Measurements from ENCODE around the gene FEM1B.

FEM1B gene

GRCh38 chr15:68259883-68260282 is 17.7 kb upstream of the FEM1B start:
- DNase-seq (ENCODE audit: low spot score): no peak

GRCh38 chr15:68261241-68261640 is 16.3 kb upstream of the FEM1B start:
- no peak for DNase-seq (ENCODE audit: low spot score)

DNA sequence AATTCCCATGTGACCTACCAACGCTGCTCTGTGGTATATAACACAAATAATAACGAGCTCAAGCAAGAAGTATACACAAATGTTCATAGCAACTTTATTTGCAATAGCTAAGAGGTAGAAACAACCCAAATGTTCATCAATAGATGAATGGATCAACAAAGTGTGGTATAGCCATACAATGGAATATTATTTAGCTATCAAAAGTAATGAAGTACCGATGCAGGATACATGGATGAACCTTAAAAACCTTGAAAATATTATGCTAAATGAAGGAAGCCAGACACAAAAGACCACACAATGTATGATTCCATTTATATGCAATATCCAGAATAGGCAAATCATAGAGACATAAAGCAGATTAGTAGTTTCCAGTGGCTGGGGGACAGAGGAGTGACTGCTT is 15.6 kb upstream of the FEM1B start:
- no peak for DNase-seq (ENCODE audit: low spot score)

- DNase-seq (ENCODE audit: low spot score): no peak
These were observed 14.8 kb upstream of the FEM1B start for GRCh38 chr15:68262514-68263356.

- DNase-seq (ENCODE audit: low spot score): no peak
These were observed 13.3 kb upstream of the FEM1B start for GRCh38 chr15:68264282-68264681.

GRCh38 chr15:68265081-68265480 is 12.5 kb upstream of the FEM1B start:
- no peak for DNase-seq (ENCODE audit: low spot score)

DNA sequence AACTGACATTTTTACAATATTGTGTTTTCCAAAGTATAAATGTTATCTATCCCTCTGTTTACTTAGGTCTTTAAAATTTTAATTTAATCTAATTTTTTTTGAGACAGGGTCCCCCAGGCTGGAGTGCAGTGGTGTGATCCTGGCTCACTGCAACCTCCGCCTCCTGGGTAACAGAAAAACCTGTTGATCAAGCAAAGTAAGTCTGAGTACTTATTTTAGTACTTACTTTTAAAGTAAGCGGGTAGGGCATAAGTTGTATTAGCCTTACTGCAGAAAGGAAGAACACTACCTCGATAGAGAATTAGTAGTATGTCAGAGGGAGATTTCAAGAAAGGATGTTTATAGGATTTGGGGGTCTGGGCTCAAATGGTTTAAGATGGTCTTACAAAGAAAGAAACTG is 11.9 kb upstream of the FEM1B start:
- DNase-seq (ENCODE audit: low spot score): no peak

DNA sequence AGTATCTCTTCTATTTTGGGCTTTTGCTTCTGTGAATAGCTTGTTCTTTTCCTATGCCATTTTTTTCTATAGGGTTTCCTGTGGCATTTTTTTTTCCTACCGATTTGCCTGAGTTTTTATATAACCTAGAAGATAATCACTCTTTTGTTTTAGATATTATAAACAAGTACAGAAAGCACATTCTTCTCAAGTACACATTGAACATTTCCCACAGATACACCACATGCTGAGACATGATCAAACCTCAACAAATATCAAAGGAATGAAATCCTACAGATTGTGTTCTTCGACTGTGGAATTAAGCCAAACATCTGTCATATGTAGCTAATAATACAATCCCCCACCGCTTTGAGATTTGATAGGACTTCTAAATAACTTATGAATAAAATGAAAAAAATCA is 9.1 kb upstream of the FEM1B start:
- DNase-seq (ENCODE audit: low spot score): no peak

- peak; percentile 76 for DNase-seq (ENCODE audit: low spot score)
These were observed 5.6 kb upstream of the FEM1B start for GRCh38 chr15:68271854-68272471.

DNA sequence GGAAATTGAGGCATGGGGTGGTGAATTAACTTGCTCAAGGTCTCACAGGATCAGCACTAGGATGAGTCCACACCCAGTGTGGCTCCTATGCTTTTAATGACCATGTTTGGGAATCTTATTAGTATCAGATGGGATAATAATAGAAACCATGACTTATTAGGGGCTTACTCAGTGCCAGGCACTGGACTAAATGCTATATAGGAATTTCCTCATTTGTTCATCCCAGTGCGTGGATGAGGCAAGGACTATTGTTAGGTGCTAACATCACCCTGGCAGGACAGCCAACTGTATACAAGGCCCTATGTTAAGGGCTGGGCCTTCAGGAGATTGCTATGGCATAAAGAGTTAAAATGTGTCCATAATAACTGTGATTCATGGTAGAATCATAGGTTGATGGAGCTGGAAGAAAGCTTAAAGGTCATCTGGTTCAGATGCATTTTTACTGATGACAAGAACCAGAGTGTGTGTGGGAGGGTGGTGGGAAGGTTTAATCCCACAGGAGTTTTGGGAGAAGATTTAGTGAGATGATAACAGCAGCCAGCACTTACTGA is 4.7 kb upstream of the FEM1B start:
- peak; percentile 61 for DNase-seq (ENCODE audit: low spot score)

- DNase-seq (ENCODE audit: low spot score): no peak
These were observed 3.2 kb upstream of the FEM1B start for GRCh38 chr15:68274201-68274848.

DNA sequence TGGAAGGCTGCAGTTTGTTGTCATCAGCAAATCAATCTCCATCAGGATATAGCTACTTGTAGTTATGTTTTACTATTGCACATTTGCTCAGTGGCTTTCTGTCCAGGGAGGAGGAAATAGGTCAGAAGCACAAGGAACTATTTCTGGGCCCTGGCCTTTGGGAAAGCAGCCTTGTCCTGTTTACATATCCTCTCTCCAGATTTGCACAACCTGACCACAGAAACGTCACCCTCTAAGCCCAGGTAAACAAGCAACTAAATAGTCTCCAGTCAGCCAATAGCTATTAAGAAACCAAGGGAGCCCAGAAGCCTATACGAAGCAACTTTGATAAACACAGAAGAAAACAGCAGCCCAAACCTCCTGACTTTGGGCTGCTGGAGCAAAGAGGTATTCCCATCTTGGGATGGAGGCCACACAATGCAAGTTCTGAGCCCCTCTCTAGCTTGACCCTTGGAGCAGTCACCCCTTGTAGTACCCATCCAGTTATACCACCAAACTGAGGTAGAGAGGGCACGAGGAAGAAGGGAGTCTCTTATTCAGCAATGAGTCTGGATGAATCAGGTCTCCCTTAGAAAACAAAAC is 2.3 kb upstream of the FEM1B start:
- DNase-seq (ENCODE audit: low spot score): no peak

GRCh38 chr15:68276668-68277067 is 877 bp upstream of the FEM1B start:
- no peak for DNase-seq (ENCODE audit: low spot score)

GRCh38 chr15:68277131-68277602 is 378 bp upstream of the FEM1B start:
- peak; percentile 35 for DNase-seq (ENCODE audit: low spot score)

GRCh38 chr15:68278345-68278594 is 725 bp downstream of the FEM1B start:
- DNase-seq (ENCODE audit: low spot score): peak; percentile 38

- no peak for DNase-seq (ENCODE audit: low spot score)
These were observed 1.3 kb downstream of the FEM1B start for GRCh38 chr15:68278595-68279405.

DNA sequence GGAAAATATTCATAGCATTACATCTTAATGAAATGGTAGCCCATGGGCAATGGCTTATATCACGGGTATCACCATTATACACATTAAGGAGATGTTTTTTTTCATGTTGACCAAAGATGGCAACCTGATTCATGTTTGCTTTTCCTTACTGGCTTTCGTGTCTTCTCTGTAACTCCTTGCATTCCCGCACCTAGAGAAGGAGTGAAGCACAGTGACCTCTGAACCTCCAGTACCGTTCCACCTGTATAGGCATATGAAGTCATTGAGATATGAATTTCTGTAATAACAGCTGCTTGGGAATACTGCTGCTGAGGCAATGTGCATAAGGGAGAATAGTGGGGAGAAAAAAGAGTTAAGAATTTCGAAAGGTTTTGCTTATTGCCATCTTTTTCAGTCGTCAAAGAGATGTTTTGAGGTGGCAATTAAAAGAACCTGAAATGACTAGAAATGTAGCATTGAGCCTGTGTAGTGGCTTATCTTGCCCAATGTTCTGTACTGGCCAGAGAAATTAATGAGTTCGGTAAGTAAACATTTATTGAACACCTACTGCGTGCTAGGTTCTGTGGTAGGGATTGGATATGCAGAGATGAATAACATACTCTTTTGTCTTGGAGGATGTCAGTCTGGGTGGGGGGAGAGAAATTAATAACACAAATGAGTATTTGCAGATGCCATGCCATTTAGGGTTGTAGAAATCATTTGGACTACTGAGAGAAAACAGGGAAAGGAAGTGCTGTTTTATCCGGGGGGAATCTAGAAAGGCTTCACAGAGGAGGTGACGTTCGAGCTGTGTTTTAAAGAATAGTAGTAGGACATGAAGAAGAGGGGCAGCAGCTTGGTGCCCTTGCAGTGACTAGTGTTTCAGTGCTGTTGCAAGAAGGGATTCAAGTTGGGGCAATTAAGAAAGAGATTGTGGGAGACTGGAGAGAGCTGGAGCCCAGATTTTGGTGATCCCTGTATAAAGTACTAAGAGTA is 2.5 kb downstream of the FEM1B start:
- DNase-seq (ENCODE audit: low spot score): no peak

DNA sequence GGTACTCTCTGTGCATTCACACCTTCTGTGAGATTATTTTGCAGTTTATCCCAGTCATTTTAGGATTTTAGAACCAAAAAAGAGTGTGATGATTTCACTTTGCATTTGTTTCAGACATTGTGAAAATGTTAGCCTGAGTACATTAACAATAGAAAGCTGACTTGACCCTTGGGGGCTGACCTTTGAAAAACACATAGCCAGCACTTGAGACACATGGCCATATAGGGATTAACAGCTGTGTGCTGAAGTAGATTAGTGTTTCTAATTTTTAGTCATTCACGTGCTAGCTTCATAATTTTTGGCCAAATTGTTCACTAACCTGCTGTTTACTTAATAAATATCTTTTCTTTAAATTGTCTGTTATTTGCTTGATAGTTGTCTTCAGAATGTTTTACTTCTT is 3.5 kb downstream of the FEM1B start:
- no peak for DNase-seq (ENCODE audit: low spot score)

DNA sequence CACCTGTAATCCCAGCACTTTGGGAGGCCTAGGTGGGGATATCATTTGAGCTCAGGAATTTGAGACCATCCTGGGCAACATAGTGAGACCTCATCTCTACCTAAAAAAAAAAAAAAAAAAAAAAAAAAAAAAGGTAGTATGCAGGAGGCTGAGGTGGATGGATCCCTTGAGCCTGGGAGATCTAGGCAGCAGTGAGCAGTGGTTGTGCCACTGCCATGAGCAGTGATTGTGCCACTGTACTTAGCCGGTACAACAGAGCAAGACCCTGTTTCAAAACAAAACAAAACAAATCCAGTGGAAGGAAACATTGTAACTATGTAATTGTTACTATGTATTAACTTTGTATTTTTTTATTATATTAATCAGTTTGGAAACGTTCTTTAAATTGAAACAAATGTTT is 5.9 kb downstream of the FEM1B start:
- DNase-seq (ENCODE audit: low spot score): no peak

DNA sequence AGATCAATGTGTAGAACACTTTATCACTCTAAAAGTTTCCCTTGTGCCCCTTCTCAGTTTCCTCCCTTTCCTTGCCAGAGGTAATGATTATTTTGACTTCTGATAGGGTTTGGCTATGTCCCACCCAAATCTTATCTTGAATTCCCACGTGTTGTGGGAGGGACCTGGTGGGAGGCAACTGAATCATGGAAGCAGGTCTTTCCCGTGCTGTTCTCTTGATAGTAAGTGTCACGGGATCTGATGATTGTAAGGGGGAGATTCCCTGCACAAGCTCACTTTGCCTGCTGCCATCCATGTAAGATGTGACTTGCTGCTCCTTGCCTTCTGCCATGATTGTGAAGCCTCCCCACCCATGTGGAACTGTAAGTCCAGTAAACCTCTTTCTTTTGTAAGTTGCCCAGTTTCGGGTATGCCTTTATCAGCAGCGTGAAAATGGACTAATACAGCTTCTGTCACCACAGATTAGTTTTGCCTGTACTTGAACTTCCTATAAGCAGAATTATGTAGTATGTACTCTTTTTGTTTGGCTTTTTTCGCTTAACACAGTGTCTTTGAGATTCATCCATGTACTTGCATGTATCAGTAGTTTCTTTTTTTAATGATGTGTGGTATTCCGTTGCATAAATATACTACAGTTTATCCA is 7.2 kb downstream of the FEM1B start:
- DNase-seq (ENCODE audit: low spot score): no peak

Measured in AG08395 (cell line).